ENCODE results near the gene PHLPP1. TPM values are rescaled to one million over a fixed set of nuclear protein-coding genes. Genes with fewer than 3 reads are reported as not detected.

Gene PHLPP1
- total RNA-seq, 1 experiment from 2014 or later, result 13.7 TPM

GRCh38 chr18:62784338-62784965, 69.1 kb downstream of the PHLPP1 start:
- H3K9me3 ChIP-seq (ENCODE audit: low read depth, low read length, poor library complexity, severe bottlenecking), result no peaks in the 10 kb centered on the region
- H3K4me3 ChIP-seq (ENCODE audit: low read depth, low read length, poor library complexity, severe bottlenecking), result no peak overlapping the region
- ChIA-PET POLR2A (ENCODE audit: low non-redundant PET) (interaction anchor here (0.6 kb wide), 1 partner anchor 10 kb away, joined by 3 read pairs; no protein-coding TSS in a partner anchor), CTCF (no interaction called here)
- peak; percentile 33 for DNase-seq (ENCODE audit: low spot score)
- no peaks in the 10 kb centered on the region for H3K27me3 ChIP-seq (replicated peaks; ENCODE audit: insufficient read depth, low read depth, low read length, poor library complexity)
- H3K27ac ChIP-seq (ENCODE audit: low read depth, low read length, poor library complexity, severe bottlenecking), result no peak overlapping the region
- no TSS peak for BruUV-seq (replicated peaks)
- no peaks in the 10 kb centered on the region for H3K36me3 ChIP-seq (ENCODE audit: insufficient read depth, low read length, poor library complexity, severe bottlenecking)
- TF ChIP-seq EZH2 (IDR thresholded peaks at IDR 0.05; ENCODE audit: borderline replicate concordance, low read depth, low read length, poor library complexity, severe bottlenecking), result no peak
- TF ChIP-seq, protein P1, sequence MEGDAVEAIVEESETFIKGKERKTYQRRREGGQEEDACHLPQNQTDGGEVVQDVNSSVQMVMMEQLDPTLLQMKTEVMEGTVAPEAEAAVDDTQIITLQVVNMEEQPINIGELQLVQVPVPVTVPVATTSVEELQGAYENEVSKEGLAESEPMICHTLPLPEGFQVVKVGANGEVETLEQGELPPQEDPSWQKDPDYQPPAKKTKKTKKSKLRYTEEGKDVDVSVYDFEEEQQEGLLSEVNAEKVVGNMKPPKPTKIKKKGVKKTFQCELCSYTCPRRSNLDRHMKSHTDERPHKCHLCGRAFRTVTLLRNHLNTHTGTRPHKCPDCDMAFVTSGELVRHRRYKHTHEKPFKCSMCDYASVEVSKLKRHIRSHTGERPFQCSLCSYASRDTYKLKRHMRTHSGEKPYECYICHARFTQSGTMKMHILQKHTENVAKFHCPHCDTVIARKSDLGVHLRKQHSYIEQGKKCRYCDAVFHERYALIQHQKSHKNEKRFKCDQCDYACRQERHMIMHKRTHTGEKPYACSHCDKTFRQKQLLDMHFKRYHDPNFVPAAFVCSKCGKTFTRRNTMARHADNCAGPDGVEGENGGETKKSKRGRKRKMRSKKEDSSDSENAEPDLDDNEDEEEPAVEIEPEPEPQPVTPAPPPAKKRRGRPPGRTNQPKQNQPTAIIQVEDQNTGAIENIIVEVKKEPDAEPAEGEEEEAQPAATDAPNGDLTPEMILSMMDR (conservative IDR thresholded peaks at IDR 0.05; ENCODE audit: low read depth, low read length), result no peak
- intact Hi-C loops (cut with micrococcal nuclease; ENCODE audit: unreplicated experiment), result no loop called here
- peaks cover 32% of the 10 kb centered on the region for H3K4me1 ChIP-seq (ENCODE audit: insufficient read depth, low read length, poor library complexity, severe bottlenecking)

GRCh38 chr18:62784966-62785413, 69.6 kb downstream of the PHLPP1 start:
- TF ChIP-seq EZH2 (IDR thresholded peaks at IDR 0.05; ENCODE audit: borderline replicate concordance, low read depth, low read length, poor library complexity, severe bottlenecking), result no peak
- TF ChIP-seq, protein P1 (conservative IDR thresholded peaks at IDR 0.05; ENCODE audit: low read depth, low read length), result no peak
- no peak overlapping the region for H3K4me3 ChIP-seq (ENCODE audit: low read depth, low read length, poor library complexity, severe bottlenecking)
- ChIA-PET CTCF (no interaction called here), POLR2A (ENCODE audit: low non-redundant PET) (no interaction called here)
- intact Hi-C loops (cut with micrococcal nuclease; ENCODE audit: unreplicated experiment), result loop anchor here (5.0 kb wide), 1 partner anchor 68 kb away; the partner anchor contains the start of gene PHLPP1
- BruUV-seq (replicated peaks), result no TSS peak
- no peak overlapping the region for H3K27ac ChIP-seq (ENCODE audit: low read depth, low read length, poor library complexity, severe bottlenecking)
- peak; percentile 85 for DNase-seq (ENCODE audit: low spot score)
- no peaks in the 10 kb centered on the region for H3K36me3 ChIP-seq (ENCODE audit: insufficient read depth, low read length, poor library complexity, severe bottlenecking)
- no peaks in the 10 kb centered on the region for H3K9me3 ChIP-seq (ENCODE audit: low read depth, low read length, poor library complexity, severe bottlenecking)
- H3K4me1 ChIP-seq (ENCODE audit: insufficient read depth, low read length, poor library complexity, severe bottlenecking), result peaks cover 32% of the 10 kb centered on the region
- no peaks in the 10 kb centered on the region for H3K27me3 ChIP-seq (replicated peaks; ENCODE audit: insufficient read depth, low read depth, low read length, poor library complexity)

DNA sequence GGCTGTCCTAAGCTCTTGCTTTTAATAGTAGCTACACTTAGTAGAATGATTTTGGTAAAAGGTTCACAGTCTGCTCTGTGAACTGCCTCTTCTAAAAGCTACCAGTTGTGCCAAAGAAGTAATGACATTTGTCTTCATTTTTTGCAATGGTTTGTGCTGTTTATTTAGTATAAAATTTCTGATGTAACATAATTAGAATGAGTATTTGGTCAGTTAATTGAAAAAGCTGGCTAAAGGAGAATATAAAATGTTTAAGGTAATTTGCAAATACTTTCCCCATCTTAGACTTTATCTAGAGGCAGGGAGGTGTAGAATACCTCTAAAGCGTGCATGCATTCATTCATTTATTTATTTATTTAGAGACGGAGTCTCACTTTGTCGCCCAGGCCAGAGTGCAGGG, 71.3 kb downstream of the PHLPP1 start:
- H3K4me1 ChIP-seq (ENCODE audit: insufficient read depth, low read length, poor library complexity, severe bottlenecking), result peaks cover 39% of the 10 kb centered on the region
- H3K27ac ChIP-seq (ENCODE audit: low read depth, low read length, poor library complexity, severe bottlenecking), result no peak overlapping the region
- H3K9me3 ChIP-seq (ENCODE audit: low read depth, low read length, poor library complexity, severe bottlenecking), result no peaks in the 10 kb centered on the region
- no TSS peak for BruUV-seq (replicated peaks)
- ChIA-PET CTCF (no interaction called here), POLR2A (ENCODE audit: low non-redundant PET) (no interaction called here)
- H3K27me3 ChIP-seq (replicated peaks; ENCODE audit: insufficient read depth, low read depth, low read length, poor library complexity), result no peaks in the 10 kb centered on the region
- no peak overlapping the region for H3K4me3 ChIP-seq (ENCODE audit: low read depth, low read length, poor library complexity, severe bottlenecking)
- no peak for TF ChIP-seq EZH2 (IDR thresholded peaks at IDR 0.05; ENCODE audit: borderline replicate concordance, low read depth, low read length, poor library complexity, severe bottlenecking)
- TF ChIP-seq, protein P1 (conservative IDR thresholded peaks at IDR 0.05; ENCODE audit: low read depth, low read length), result no peak
- intact Hi-C loops (cut with micrococcal nuclease; ENCODE audit: unreplicated experiment), result loop anchor here (5.0 kb wide), 1 partner anchor 69 kb away; the partner anchor contains the start of gene PHLPP1
- no peaks in the 10 kb centered on the region for H3K36me3 ChIP-seq (ENCODE audit: insufficient read depth, low read length, poor library complexity, severe bottlenecking)
- DNase-seq (ENCODE audit: low spot score), result no peak
